HL-60 (cell line): ENCODE data around the gene SPART.
"Not testable (repeated sequence)": the region's sequence is repeated elsewhere in the genome, so short reads cannot be mapped to it uniquely, and the experiment has no call there.

Experiments used
- DNase-seq, 2 experiments: peaks; one replicate each; pipeline ENCODE4 v3.0.0-alpha.2; 2010 to 2020; ENCODE audit warnings: low read depth in 1 of 2, low spot score in 1 of 2
- H3K27ac ChIP-seq: fragments of 250-450 bp; sonication (Bioruptor Pico); replicated peaks from 2 replicates; pipeline ENCODE4 v1.5.1; 2020; ENCODE audit warnings: mild to moderate bottlenecking, moderate library complexity
- H3K27me3 ChIP-seq: fragments of 250-450 bp; sonication (Bioruptor Pico); 2 replicates; pipeline ENCODE4 v1.5.1; 2021; ENCODE audit warnings: mild to moderate bottlenecking, moderate library complexity; ENCODE audit not compliant: insufficient read depth, poor library complexity, severe bottlenecking
- H3K4me3 ChIP-seq: replicated peaks from 2 replicates; pipeline ENCODE4 v1.5.1; 2011; ENCODE audit warnings: mild to moderate bottlenecking, control low read depth, low read length; ENCODE audit not compliant: insufficient read depth
- GABPA ChIP-seq: IDR thresholded peaks from 2 replicates; pipeline ENCODE4 v1.6.1; 2012; ENCODE audit warnings: low read depth
- POLR2AphosphoS5 ChIP-seq: IDR thresholded peaks from 2 replicates; pipeline ENCODE4 v1.6.1; 2012; ENCODE audit warnings: low read depth
- SPI1 ChIP-seq: IDR thresholded peaks from 2 replicates; pipeline ENCODE4 v1.6.1; 2012; ENCODE audit warnings: low read depth, mild to moderate bottlenecking, borderline replicate concordance
- TF ChIP-seq, protein P1 (sequence below): IDR thresholded peaks from one replicate; pipeline ENCODE4 v1.5.1; 2011; ENCODE audit warnings: low read length, control low read depth, inconsistent platforms; ENCODE audit not compliant: insufficient read depth
- TF ChIP-seq, protein P2 (sequence below): IDR thresholded peaks from 2 replicates; pipeline ENCODE4 v1.6.1; 2012; ENCODE audit warnings: low read depth; ENCODE audit not compliant: insufficient replicate concordance

SPART gene

DNA sequence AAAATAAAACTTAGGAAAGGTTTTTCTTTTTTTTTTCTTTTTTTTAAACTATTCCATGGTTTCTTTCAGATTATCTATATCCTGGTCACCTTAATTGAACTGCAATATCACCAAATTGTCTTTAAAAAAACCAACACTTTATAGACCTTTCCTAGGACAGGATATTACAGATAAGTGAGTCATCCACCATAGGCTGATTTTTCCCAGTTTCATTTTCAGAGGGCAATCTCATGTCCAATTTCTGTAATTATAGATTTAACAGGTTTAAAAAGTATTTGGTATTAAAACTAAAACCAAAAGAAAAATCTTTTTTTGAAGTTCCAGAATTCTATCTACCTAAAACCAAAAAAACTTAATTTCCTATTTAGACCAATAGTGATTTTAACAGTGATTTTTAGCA lies 13.2 kb downstream of the SPART start:
- H3K4me3 ChIP-seq: no peak overlapping the region
- no peak for DNase-seq
- H3K27ac ChIP-seq: no peak overlapping the region
- TF ChIP-seq, protein P1, sequence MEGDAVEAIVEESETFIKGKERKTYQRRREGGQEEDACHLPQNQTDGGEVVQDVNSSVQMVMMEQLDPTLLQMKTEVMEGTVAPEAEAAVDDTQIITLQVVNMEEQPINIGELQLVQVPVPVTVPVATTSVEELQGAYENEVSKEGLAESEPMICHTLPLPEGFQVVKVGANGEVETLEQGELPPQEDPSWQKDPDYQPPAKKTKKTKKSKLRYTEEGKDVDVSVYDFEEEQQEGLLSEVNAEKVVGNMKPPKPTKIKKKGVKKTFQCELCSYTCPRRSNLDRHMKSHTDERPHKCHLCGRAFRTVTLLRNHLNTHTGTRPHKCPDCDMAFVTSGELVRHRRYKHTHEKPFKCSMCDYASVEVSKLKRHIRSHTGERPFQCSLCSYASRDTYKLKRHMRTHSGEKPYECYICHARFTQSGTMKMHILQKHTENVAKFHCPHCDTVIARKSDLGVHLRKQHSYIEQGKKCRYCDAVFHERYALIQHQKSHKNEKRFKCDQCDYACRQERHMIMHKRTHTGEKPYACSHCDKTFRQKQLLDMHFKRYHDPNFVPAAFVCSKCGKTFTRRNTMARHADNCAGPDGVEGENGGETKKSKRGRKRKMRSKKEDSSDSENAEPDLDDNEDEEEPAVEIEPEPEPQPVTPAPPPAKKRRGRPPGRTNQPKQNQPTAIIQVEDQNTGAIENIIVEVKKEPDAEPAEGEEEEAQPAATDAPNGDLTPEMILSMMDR: no peak
- TF ChIP-seq SPI1: no peak
- no peak for TF ChIP-seq GABPA
- no peak for TF ChIP-seq POLR2AphosphoS5
- TF ChIP-seq, protein P2, sequence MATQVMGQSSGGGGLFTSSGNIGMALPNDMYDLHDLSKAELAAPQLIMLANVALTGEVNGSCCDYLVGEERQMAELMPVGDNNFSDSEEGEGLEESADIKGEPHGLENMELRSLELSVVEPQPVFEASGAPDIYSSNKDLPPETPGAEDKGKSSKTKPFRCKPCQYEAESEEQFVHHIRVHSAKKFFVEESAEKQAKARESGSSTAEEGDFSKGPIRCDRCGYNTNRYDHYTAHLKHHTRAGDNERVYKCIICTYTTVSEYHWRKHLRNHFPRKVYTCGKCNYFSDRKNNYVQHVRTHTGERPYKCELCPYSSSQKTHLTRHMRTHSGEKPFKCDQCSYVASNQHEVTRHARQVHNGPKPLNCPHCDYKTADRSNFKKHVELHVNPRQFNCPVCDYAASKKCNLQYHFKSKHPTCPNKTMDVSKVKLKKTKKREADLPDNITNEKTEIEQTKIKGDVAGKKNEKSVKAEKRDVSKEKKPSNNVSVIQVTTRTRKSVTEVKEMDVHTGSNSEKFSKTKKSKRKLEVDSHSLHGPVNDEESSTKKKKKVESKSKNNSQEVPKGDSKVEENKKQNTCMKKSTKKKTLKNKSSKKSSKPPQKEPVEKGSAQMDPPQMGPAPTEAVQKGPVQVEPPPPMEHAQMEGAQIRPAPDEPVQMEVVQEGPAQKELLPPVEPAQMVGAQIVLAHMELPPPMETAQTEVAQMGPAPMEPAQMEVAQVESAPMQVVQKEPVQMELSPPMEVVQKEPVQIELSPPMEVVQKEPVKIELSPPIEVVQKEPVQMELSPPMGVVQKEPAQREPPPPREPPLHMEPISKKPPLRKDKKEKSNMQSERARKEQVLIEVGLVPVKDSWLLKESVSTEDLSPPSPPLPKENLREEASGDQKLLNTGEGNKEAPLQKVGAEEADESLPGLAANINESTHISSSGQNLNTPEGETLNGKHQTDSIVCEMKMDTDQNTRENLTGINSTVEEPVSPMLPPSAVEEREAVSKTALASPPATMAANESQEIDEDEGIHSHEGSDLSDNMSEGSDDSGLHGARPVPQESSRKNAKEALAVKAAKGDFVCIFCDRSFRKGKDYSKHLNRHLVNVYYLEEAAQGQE: no peak
- no peaks in the 10 kb centered on the region for H3K27me3 ChIP-seq

DNA sequence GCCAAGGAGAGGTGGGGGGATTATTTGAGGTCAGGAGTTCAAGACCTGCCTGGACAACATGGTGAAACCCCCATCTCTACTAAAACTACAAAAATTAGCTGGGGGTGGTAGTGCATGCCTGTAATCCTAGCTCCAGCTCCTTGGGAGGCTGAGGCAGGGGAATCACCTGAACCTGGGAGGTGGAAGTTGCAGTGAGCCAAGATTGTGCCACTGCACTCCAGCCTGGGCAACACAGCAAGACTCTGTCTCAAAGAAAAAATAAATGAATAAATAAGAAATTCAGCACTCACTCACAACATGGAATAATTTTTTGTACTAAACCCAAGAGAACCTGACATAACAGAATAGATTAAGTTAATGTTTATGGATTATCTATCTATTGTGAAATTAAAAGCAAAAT lies 13.9 kb downstream of the SPART start:
- not testable (repeated sequence) for H3K4me3 ChIP-seq, H3K27me3 ChIP-seq, H3K27ac ChIP-seq, DNase-seq

DNA sequence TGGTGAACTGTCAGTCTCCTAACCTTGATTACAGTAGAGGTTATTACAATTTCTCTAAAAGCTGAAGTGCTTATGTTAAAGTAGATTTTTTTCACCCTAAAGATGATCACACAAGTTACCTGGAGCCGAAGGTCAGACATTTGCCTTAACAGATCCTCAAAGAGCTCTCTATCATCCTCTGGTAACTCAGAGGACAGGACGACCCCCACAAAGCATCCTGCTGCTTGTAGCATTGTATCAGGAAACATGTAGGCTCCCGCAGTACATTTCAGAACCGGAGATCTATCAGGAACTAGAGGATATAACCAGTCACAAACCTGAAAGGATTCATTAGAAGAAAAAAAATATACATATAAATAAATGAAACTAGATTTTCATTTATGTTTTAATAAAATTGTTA lies 14.9 kb downstream of the SPART start:
- Histone ChIP-seq H3K27me3 (no peaks in the 10 kb centered on the region), H3K4me3 (no peak overlapping the region), H3K27ac (no peak overlapping the region)
- DNase-seq: no peak
- TF ChIP-seq SPI1 (no peak), POLR2AphosphoS5 (no peak), GABPA (no peak)
- TF ChIP-seq, protein P1: no peak
- TF ChIP-seq, protein P2: no peak

DNA sequence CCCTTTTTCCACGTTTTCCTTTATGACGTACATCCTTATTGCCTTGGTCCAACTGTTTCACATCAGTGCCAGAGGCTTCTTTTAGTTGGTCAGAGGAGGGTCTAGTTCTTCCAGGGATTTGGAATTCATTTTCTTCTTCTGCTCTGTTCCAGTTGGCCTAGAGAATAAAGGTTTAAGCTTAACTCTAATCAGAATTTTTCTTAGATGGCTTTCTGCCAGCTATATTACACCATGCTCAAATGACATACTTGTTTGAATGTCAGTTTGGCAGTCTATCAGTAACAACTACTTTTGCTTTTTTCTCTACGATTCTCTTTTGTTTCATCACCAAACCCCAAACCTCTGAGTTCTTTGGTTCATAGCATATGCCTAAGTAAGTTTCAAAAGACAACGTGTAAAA lies 16.8 kb downstream of the SPART start:
- H3K27ac ChIP-seq: no peak overlapping the region
- H3K4me3 ChIP-seq: no peak overlapping the region
- H3K27me3 ChIP-seq: no peaks in the 10 kb centered on the region
- no peak for DNase-seq
- TF ChIP-seq SPI1 (no peak), POLR2AphosphoS5 (no peak), GABPA (no peak)
- TF ChIP-seq, protein P2: no peak
- TF ChIP-seq, protein P1: no peak
